Measurements from ENCODE around the gene TFB2M. TPM values are rescaled to one million over a fixed set of nuclear protein-coding genes. Genes with fewer than 3 reads are reported as not detected.

TFB2M gene
- total RNA-seq, 1 donor from 2014 or later = 9.5 TPM

DNA sequence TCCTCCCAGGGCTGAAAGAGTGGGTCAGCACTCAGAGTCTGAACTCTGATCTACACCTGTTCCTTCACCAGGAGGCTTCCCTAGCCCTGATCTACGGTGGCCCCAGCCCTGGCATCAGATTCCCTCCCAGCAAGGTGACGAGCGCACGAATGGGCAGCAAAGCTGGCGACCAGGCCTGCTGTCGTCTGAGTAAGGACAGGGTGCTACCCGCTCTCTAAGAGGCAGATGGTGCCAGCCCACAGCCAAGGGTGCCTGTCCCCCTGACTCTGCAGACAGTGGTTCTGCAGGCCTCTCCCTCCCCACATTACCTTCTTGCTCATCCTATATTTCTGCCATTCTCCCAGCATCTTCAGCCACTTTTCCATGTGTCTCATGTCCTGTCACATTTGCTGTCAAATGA, 48.7 kb downstream of the TFB2M start:
- DNase-seq (ENCODE audit: low spot score) = no peak
- Mint-ChIP-seq H3K27me3 (ENCODE audit: unreplicated experiment) (peaks cover 8% of the 10 kb centered on the region), H3K4me3 (ENCODE audit: unreplicated experiment) (no peak overlapping the region), H3K27ac (ENCODE audit: unreplicated experiment) (no peak overlapping the region), H3K4me1 (ENCODE audit: unreplicated experiment) (no peaks in the 10 kb centered on the region), H3K36me3 (ENCODE audit: low read depth, unreplicated experiment) (peaks cover 13% of the 10 kb centered on the region), H3K9me3 (ENCODE audit: unreplicated experiment) (peaks cover 16% of the 10 kb centered on the region)
- TF ChIP-seq, protein P1, sequence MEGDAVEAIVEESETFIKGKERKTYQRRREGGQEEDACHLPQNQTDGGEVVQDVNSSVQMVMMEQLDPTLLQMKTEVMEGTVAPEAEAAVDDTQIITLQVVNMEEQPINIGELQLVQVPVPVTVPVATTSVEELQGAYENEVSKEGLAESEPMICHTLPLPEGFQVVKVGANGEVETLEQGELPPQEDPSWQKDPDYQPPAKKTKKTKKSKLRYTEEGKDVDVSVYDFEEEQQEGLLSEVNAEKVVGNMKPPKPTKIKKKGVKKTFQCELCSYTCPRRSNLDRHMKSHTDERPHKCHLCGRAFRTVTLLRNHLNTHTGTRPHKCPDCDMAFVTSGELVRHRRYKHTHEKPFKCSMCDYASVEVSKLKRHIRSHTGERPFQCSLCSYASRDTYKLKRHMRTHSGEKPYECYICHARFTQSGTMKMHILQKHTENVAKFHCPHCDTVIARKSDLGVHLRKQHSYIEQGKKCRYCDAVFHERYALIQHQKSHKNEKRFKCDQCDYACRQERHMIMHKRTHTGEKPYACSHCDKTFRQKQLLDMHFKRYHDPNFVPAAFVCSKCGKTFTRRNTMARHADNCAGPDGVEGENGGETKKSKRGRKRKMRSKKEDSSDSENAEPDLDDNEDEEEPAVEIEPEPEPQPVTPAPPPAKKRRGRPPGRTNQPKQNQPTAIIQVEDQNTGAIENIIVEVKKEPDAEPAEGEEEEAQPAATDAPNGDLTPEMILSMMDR (IDR thresholded peaks at IDR 0.05; ENCODE audit: unreplicated experiment) = no peak

DNA sequence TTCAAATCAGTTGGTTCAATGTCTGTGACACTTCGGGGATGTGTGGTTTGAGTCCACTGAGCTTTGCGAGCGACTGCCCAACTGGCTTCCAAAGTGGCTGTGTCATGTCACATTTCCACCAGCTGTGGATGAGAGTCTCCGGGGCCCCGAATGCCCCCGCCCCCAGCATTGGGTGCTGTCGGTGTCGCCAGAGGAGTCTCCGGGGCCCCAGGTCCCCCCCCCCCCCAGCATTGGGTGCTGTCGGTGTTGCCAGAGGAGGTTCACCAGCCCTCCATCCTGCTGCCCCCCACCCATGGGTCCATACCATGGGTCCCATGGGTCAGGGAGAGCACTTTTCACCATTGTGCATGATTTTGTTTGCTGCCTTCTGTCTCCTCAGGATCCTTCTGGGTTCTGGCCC, 49.9 kb downstream of the TFB2M start:
- DNase-seq (ENCODE audit: low spot score) = no peak
- Mint-ChIP-seq H3K4me3 (ENCODE audit: unreplicated experiment) (no peak overlapping the region), H3K36me3 (ENCODE audit: low read depth, unreplicated experiment) (peaks cover 13% of the 10 kb centered on the region)

DNA sequence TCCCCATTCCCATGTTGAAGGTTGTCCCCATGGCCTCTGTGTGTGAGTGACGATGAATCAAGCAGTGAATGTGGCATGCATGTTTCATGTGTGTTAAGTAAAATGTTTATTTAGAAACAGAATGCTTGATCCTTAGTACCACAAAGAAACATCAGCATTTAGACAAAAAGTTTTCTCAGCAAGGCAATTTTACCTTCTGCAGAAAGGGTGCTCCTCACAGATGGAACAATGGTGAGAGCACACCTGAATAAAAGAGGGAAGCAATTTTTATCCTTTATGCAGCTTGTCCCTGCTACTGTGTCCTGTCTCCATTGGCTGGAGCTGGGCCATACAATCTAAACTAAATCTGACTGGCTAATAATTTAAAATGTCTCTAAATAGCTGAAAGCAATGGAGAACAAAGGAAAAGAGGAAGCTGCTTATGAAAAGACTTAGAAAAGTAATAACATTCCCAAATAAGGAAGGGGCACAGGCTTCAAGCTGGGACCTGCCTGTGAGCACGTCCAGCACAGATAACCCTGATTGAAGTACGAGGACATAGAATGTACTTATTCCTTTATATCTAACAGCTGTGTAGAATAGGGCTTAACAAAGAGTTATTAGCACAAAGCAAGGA, 50.6 kb downstream of the TFB2M start:
- no peak for DNase-seq (ENCODE audit: low spot score)
- H3K4me1 Mint-ChIP-seq (ENCODE audit: unreplicated experiment) = no peaks in the 10 kb centered on the region
- peaks cover 13% of the 10 kb centered on the region for H3K36me3 Mint-ChIP-seq (ENCODE audit: low read depth, unreplicated experiment)
- H3K27me3 Mint-ChIP-seq (ENCODE audit: unreplicated experiment) = peaks cover 8% of the 10 kb centered on the region
- peaks cover 16% of the 10 kb centered on the region for H3K9me3 Mint-ChIP-seq (ENCODE audit: unreplicated experiment)
- no peak overlapping the region for H3K4me3 Mint-ChIP-seq (ENCODE audit: unreplicated experiment)
- TF ChIP-seq, protein P1 (IDR thresholded peaks at IDR 0.05; ENCODE audit: unreplicated experiment) = no peak
- no peak overlapping the region for H3K27ac Mint-ChIP-seq (ENCODE audit: unreplicated experiment)

More for the DNA sequence above, 49.9 kb downstream of the TFB2M start:
- peaks cover 16% of the 10 kb centered on the region for H3K9me3 Mint-ChIP-seq (ENCODE audit: unreplicated experiment)
- no peaks in the 10 kb centered on the region for H3K4me1 Mint-ChIP-seq (ENCODE audit: unreplicated experiment)
- TF ChIP-seq, protein P1 (IDR thresholded peaks at IDR 0.05; ENCODE audit: unreplicated experiment) = no peak
- no peak overlapping the region for H3K27ac Mint-ChIP-seq (ENCODE audit: unreplicated experiment)
- H3K27me3 Mint-ChIP-seq (ENCODE audit: unreplicated experiment) = peaks cover 8% of the 10 kb centered on the region

DNA sequence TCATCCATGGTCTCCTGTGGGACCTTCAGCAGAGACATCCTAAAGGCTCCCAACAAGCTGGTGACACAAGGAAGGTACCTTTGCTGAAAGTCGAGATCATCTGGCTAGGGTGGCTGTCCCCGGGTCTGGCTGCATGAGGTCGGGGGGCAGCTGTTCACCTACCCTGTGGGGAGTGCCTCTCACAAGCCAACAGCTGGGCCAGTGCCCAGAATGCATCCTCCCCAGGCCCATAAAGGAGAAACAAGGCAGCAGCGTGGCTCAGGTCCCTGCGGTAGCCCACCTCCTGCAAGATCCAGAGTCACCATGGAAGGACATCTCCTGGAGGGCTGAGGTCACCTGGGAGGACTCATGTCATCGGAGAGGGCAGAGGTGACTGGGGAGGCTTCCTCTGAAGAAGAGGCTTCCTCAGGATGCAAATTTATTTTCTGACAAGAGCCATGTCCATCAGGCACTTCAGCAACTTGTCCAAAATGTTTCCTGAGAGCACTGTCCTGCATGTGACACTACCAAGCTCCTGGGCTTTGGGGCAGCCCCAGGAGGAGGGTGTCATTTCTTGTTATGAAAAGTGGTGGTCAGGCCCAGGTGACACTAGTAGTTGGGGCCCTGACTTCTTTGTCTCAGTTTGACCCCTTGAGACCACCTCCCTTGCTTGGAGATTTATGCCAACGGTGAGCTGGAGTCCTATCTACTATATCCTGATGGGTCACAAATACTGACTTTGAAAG, 52.3 kb downstream of the TFB2M start:
- Mint-ChIP-seq H3K4me3 (ENCODE audit: unreplicated experiment) (no peak overlapping the region), H3K27ac (ENCODE audit: unreplicated experiment) (no peak overlapping the region), H3K4me1 (ENCODE audit: unreplicated experiment) (no peaks in the 10 kb centered on the region), H3K9me3 (ENCODE audit: unreplicated experiment) (peaks cover 16% of the 10 kb centered on the region), H3K27me3 (ENCODE audit: unreplicated experiment) (peaks cover 6% of the 10 kb centered on the region), H3K36me3 (ENCODE audit: low read depth, unreplicated experiment) (peaks cover 13% of the 10 kb centered on the region)
- no peak for DNase-seq (ENCODE audit: low spot score)
- TF ChIP-seq, protein P1 (IDR thresholded peaks at IDR 0.05; ENCODE audit: unreplicated experiment) = no peak

DNA sequence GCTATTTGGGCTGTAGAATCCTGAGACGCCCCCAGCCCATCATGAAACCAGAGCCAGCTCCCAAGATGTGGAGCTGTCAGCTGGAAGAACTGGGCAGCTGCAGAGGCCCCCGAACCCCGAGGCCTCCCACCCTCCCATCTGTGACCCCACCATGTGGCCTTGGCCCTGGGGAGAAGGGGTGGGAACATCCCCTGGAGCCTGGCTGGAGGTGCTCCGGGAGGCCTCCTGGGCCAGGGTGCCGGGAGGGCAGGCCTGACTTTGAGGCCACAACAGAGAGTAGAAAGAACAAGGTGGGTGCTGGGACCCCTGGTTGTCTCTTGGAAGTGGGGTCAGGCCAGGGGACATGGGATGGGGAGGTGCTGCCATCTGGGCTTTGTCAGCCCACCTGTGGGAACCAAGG, 53.0 kb downstream of the TFB2M start:
- peaks cover 16% of the 10 kb centered on the region for H3K9me3 Mint-ChIP-seq (ENCODE audit: unreplicated experiment)
- no peak overlapping the region for H3K27ac Mint-ChIP-seq (ENCODE audit: unreplicated experiment)
- no peak for DNase-seq (ENCODE audit: low spot score)
- no peak overlapping the region for H3K4me3 Mint-ChIP-seq (ENCODE audit: unreplicated experiment)
- peaks cover 10% of the 10 kb centered on the region for H3K27me3 Mint-ChIP-seq (ENCODE audit: unreplicated experiment)
- no peaks in the 10 kb centered on the region for H3K4me1 Mint-ChIP-seq (ENCODE audit: unreplicated experiment)
- TF ChIP-seq, protein P1 (IDR thresholded peaks at IDR 0.05; ENCODE audit: unreplicated experiment) = no peak
- H3K36me3 Mint-ChIP-seq (ENCODE audit: low read depth, unreplicated experiment) = peaks cover 18% of the 10 kb centered on the region

All from endothelial cell (in vitro differentiated cells).